OCI-LY1 (cell line): ENCODE data around the gene LYRM2.

ENCODE experiments used
- EZH2 ChIP-seq: fragments of 200-600 bp; sonication (generic), shearing (Covaris generic); IDR thresholded peaks from 2 replicates; pipeline ENCODE4 v1.8.0; 2017; ENCODE audit warnings: borderline replicate concordance, mixed run types, mild to moderate bottlenecking, antibody characterized with exemption, low read length, moderate library complexity, mixed read lengths
- TF ChIP-seq, protein P1 (sequence below): fragments of 200-600 bp; sonication (generic), shearing (Covaris generic); IDR thresholded peaks from 2 replicates; pipeline ENCODE4 v1.5.1; 2017; ENCODE audit warnings: mild to moderate bottlenecking, antibody characterized with exemption, low read length, moderate library complexity, mixed read lengths

DNA sequence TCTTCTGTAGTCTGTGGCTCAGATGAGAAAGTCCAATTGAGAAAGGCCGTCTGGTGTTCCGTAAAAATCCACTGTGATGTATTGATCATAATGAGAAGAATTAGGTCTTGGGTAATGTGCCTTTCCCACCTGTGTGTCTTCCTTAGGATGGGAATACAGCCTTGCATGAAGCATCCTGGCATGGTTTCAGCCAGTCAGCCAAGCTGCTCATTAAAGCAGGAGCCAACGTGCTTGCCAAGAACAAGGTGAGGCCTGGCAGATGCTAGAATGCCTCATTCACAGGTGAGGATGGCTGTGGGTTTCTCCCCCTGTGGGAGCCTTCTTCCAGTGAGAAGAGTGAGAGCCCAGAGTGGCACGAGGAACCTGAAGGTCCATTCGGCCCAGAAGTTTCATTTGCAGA lies 32.7 kb downstream of the LYRM2 start:
- no peak for TF ChIP-seq EZH2
- TF ChIP-seq, protein P1, sequence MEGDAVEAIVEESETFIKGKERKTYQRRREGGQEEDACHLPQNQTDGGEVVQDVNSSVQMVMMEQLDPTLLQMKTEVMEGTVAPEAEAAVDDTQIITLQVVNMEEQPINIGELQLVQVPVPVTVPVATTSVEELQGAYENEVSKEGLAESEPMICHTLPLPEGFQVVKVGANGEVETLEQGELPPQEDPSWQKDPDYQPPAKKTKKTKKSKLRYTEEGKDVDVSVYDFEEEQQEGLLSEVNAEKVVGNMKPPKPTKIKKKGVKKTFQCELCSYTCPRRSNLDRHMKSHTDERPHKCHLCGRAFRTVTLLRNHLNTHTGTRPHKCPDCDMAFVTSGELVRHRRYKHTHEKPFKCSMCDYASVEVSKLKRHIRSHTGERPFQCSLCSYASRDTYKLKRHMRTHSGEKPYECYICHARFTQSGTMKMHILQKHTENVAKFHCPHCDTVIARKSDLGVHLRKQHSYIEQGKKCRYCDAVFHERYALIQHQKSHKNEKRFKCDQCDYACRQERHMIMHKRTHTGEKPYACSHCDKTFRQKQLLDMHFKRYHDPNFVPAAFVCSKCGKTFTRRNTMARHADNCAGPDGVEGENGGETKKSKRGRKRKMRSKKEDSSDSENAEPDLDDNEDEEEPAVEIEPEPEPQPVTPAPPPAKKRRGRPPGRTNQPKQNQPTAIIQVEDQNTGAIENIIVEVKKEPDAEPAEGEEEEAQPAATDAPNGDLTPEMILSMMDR, result no peak
